Globus pallidus (tissue), 1 donor: ENCODE results near the gene DHRS13.
"Not testable (repeated sequence)": the region's sequence is repeated elsewhere in the genome, so short reads cannot be mapped to it uniquely, and the experiment has no call there.

Experiments used
- DNase-seq: peaks from one replicate; pipeline ENCODE4 v3.0.0-alpha.2; 2015; ENCODE audit warnings: low spot score

DHRS13 gene

GRCh38 chr17:28882154-28882895, 20.6 kb downstream of the DHRS13 start:
- no peak for DNase-seq

GRCh38 chr17:28881533-28882056, 21.3 kb downstream of the DHRS13 start:
- no peak for DNase-seq

DNA sequence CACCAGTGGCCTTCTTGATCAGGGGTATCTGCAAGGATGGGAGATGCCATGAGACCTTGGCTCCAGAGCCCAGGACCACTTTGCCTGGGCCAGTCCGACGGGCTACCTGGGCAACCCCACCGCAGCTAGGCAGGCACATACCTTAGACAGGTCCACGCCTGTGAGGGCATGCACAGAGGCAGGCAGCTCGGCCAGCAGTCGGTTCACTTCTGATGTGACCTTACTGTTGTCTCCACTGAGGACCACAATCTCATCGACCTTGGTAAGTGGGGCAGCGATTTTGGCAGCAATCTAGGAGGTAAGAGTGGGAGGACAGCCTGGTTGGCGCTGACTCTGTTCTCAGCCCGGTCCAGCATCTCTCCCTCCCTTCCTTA, 22.3 kb downstream of the DHRS13 start:
- DNase-seq: no peak

DNA sequence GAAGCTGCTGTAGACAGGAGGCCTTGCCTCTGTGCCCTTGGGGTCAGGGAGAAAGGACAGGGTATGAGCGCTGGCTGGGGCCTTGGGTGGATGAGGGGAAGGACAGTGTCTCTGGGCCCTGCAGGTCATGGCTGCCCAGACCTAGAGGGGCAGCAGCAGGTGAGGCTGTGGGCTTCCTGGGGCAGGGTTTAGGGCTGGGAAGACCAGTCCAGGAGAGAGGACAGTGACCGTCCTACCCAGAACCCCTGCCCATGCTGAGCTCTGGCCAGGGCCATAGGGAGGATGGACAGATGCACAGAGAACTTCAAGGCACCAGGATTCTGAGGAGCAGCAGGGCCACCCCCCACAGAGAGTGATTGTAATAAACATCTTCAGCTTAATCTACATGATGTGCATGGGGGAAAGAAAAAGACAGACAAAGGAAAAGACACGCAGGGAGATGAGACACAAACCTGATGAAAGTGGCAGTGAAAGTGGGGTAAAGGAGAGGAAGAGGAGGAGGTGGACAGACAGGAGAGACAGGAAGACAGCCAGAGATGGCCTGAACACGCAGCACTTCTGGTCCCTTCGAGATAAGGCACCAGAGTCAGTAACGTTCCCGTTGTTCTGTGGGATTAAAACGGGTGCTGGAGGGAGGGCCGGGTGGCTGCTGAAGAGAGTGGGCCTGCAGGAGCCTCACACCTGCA, 22.9 kb downstream of the DHRS13 start:
- DNase-seq: no peak

DNA sequence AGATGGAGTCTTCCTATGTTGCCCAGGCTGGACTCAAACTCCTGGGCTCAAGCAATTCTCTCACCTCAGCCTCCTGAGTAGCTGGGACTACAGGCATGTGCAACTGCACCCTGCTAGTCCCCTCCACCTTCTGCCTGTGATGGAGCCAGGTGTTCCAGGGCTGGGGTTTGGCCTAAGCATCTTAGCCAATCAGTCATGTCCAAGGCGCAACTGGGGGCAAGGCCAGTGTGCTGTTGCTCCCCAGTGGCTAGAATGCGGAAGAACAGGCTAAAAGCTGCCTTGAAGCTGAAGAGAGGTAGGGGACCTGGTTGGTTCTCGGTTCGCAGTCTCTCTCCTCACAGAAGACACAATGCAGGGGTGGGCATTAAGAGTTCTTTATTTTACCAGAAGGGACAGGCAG, 23.9 kb downstream of the DHRS13 start:
- no peak for DNase-seq

DNA sequence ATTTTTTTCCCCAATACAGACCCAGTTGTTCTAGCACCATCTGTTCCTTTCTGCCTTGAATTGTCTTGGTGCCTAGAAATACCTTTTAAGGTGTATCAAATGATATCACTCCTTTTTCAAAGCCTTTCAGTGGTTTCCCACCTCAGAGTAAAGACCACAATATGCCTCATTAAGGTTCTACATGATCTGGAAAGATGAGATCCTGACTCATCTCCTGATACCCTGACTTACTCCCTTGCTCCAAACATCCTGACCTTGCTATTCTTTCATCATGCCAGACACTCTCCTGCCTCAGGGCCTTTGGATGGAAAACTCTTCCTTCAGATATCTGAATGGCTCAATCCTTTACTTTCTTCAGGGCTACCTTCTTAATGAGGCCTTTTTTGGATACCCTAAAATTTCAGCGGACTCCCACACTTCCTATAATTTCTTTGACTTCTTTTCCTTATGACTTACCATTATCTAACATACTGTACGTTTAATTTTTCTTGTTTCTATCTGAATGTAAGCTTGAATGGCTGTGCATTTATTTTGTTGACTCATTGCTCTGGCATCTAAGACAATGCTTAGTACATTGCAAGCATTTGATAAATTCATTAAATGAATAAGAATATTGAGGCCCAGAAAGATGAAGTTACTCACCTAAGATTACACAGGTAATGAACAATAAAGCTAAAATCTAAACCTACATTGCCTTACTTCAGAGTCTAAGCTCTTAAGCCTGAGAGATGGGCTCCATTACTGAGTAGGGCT, 24.5 kb downstream of the DHRS13 start:
- no peak for DNase-seq

DNA sequence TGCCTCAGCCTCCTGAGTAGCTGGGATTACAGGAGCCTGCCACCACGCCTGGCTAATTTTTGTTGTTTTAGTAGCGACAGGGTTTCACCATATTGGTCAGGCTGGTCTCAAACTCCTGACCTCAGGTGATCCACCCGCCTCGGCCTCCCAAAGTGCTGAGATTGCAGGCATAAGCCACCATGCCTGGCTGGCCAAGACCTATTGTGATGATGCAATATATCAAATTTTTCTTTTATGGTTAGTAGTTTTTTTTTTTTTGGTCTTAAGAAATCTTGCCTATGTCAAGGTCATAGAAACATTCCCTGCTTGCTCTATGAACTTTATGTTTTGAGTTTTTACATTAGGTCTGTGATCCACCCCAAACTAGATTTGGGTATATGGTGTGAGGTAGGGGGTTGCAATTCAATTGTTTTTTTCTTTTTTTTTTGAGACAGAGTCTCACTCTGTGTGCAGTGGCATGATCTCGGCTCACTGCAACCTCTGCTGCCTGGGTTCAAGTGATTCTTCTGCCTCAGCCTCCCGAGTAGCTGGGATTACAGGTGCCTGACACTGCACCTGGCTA, 25.6 kb downstream of the DHRS13 start:
- not testable (repeated sequence) for DNase-seq

DNA sequence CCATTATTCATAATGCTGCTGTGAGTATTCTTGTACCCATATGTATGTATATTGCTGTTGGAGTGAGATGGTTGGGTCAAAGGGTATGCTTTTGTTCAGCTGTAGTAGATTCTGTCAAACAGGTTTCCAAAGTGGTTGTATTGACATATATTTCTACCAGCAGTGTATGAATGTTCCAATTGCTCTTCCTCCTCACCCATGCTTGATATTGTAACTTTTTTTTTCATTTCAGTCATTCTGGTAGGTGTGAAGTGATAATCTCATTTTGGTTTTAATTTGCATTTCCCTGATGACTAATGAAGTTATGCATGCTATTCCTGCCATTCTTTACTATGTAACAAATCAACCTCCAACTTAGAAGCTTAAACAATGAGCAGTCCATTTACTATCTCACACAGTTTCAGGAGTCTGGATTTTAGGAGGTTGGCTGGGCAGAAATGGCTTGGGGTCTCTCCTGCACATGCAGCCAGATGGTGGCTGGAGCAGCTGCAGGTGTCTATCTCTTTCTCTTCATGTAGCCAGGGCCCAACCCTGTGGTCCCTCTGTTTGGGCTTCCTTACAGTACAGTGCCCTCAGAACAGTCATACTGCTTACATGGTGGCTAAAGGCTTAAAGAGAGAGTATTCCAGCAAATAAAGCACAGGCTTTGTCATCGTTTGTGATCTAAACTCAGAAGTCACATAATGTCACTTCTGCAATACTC, 26.9 kb downstream of the DHRS13 start:
- no peak for DNase-seq

GRCh38 chr17:28874750-28875149, 28.1 kb downstream of the DHRS13 start:
- no peak for DNase-seq

DNA sequence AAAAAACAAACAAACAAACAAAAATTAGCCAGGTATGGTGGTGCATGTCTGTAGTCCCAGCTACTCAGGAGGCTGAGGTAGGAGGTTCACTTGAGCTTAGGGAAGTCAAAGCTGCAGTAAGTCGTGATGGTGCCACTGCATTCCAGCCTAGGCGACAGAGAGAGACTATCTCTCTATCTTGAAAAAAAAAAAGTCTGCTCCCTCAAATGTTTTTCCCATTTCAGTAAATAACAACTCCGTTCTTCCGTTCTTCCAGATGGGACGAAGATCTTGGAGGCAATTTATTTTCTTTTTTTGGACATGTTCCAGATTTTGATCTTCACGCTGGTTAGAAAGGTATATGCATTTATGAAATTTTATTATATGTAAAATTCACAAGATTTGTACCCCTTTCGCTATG, 29.0 kb downstream of the DHRS13 start:
- no peak for DNase-seq

DNA sequence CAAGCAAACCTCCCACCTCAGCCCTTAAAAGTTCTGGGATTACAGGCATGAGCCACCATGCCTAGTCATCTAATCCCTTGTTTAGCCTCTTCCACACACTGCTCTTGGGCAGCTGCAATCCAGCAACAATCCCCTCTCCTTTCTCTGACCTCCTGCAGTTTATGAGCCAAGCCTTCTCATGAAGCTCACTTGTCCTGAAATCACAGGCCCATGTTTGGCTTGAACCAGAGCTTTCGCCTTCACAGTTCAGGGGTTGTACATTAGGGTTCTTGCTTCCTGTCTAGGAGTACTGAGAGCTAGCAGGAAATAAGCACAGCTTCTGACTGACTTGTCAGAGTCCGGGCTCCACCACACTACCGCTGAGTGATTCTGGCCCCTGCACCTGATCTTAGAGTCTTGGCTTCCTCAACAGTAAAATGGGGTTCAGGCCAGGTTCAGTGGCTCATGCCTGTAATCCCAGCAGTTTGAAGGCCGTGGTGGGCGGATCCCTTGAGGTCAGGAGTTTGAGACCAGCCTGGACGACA, 31.8 kb downstream of the DHRS13 start:
- no peak for DNase-seq

DNA sequence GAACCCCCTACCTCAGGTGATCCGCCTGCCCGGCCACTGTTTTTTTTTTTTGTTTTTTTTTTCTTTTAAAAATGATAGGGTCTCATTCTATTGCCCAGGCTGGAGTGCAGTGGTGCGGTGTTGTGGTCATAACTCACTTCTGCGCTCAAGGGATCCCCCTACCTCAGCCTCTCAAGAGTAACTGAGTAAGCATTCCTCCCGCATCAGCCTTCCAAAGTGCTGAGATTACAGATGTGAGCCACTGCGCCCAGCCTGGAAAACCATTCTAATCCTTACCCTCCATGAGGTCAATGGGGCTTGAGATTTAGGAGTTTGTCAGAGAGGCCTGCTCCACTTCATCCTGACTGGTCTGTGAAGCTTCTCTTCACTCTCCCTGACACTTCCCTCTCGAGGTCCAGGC, 35.6 kb downstream of the DHRS13 start:
- no peak for DNase-seq

DNA sequence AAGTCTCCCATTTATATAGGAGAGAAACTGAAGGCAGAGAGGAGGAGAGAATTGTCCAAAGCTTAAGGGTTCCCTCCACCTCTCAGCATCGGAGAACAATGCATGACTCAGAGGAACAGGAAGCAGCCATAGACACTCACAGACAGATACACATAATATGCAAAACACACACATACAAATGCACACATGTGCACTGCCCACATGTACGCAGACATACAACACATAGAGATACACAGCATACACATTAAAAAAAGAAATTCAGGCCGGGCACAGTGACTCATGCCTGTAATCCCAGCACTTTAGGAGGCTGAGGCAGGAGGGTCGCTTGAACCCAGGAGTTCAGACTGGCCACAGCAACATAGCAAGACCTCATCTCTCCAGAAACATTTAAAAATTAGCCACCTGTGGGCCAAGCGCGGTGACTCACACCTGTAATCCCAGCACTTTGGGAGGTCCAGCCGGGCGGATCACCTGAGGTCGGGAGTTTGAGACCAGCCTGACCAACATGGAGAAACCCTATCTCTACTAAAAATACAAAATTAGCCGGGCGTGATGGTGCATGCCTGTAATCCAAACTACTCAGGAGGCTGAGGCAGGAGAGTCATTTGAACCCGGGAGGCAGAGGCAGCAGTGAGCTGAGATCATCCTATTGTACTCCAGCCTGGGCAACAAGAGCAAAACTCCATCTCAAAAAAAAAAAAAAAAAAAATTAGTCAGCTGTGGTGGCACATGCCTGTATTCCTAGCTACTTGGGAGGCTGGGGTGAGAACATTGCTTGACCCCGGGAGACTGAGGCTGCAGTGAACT, 36.7 kb downstream of the DHRS13 start:
- DNase-seq: no peak

DNA sequence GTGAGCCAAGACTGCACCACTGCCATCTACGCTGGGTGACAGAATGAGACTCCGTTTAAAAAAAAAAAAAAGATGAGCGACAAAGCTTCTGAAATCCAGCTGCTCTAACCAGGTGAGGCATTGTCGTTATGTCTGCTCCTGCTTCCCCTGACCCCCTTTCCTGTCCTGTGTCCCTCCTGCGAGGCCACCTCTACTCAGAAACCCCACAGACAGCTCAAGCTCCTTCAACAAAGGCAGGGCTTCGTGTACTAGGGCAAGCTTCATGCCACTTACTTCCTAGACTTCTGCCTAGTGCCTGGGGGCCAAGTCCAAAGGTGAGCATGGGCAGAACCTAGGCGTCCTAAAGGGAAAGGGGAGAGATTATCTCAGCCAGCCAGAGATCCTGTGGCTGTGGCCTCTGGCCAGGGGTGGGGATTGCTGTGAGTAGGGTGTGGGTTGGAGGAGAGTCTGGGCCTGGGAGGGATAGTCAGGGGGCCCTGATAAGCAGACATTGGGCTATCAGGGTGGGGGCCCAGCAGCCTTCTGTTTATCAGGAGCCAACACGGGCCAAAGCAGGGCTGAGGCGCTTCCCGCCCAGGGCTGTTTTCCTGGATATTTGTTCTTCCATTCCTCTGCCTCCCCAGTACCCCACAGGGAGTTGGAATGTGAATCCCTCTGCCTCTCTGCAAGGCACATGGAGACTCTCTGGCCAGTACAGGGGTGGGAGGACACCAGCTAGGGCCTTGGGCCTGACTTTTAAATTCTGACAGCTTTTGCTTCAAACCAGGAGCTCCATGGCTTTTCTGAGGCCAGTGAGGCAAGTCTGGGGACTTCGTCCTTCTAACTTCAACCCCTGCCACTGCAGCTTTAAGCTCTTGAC, 37.7 kb downstream of the DHRS13 start:
- DNase-seq: no peak

- no peak for DNase-seq
Measured at GRCh38 chr17:28863953-28864352, 38.9 kb downstream of the DHRS13 start.

DNA sequence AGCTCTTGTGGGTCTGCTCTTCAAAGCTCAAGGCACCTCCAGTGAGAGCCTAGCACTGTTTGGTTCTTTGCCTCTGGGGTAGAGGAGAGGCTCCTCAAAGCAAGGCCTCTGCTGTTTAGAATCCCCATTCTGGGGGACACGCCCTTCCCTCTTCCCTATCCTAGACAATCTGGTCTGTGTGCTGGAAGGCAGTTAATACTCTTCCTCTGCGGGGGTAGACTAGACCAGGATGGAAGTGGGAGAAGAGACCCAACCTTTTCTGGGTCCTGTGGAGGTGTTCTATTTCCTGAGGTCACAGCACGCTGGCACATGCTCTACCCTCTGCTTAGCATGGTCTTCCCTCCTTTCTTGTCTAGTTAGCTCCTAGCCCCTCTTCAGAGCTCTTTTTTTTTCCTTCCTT, 40.3 kb downstream of the DHRS13 start:
- no peak for DNase-seq

DNA sequence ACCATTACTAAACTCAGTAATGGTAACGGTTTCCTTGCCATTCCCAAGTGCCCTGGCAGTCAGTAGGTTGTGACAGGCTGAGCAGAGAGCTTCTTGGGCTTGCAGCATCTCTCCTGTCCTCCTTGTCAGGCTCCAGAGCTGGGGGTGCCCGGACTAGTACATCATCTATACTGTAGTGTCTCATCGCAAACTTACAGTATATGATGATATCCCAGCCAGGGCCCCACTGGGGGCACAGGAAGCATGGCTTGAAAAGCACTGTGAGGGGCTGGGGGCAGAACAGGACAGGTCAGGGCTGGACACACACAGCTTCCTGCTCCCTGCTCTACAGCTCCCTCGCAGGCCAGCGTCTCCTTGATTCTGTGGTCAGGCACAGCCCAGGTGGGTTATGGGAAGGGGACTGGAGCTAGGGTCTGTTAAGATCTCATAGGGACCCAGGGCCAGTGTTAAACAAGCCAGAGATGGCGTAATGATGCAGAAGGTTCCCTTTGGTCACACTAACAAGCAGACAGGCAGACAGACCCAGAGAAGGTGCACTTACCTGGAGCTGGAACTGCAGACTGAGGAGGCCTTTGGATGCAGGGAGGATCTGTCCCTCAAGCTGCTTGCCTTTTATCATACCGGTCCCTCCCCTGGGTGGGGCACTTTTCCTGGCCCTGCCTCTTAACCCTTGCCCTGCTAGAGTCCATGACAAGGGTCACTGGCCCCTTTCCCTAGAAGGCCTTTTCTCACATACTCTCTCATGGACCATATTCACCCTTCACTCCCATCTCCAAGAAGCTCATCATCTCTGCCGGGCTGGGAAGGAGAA, 41.3 kb downstream of the DHRS13 start:
- no peak for DNase-seq

GRCh38 chr17:28860363-28860808, 42.5 kb downstream of the DHRS13 start:
- DNase-seq: no peak

DNA sequence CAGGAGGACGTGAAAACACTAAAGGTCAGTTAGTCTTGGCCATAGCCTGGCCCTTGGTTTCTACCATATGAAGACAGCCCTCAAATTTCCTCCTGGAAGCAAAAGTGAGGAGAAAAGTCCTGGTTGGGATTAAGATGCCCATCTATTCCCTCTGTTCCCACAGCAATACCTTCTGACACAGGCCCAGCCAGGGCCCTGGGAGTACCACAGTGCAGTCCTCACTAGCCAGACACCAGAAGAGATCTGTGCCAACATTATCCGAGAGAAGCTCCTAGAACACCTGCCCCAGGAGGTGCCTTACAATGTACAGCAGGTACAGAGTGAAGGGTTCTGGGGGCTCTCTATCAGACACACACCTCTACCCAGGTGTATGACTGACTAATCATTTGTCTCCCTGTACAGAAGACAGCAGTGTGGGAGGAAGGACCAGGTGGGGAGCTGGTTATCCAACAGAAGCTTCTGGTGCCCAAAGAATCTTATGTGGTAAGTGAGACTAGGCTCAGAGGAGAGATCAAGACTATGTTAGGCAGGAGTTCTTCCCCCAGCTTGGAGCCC, 44.0 kb downstream of the DHRS13 start:
- no peak for DNase-seq
